ENCODE data around the gene NTPCR. TPM values are rescaled to one million over a fixed set of nuclear protein-coding genes. Genes with fewer than 3 reads are reported as not detected.
"Not testable (repeated sequence)": the region's sequence is repeated elsewhere in the genome, so short reads cannot be mapped to it uniquely, and the experiment has no call there.

NTPCR gene
- total RNA-seq, 2 donors from 2014 or later, result 15.1 to 17.4 TPM

DNA sequence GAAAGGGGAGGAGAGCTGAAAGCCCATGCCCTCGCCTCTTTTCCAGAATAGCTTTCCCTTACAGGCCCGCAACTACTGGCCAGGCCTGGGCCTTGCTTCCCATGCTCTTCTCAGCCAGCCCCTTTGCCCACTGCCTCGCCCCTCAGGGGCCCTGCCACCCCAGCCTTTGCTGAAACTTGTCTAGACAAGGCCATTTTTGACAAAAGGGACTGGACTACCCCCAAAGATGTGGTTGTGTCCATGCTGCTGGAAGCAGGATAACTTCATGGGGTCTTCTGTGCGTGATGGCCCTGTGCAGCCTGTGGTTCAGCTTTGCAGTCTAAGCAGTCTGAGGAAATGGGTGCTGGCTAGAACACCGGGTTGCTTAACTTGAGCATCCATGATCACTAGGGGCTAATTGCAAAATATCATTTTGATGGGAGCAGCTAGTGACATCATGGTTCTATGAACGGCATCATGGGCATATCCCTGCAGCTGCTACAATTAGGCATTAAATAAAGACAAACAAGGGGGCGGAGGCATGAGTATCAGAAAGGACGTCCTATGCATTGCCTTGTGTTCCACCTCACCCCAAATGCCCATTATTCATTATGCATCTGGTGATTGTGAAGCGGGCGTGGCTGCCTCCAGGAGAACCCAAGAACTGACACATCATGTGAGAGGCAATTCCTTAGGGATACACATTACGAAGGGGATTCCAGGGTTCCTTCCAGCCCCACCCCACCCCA is 36.8 kb downstream of the NTPCR start:
- no peaks in the 10 kb centered on the region for H3K9me3 ChIP-seq (ENCODE audit: control insufficient read depth, low read length, poor library complexity, severe bottlenecking)
- Mint-ChIP-seq H3K4me3 (no peak overlapping the region), H3K27me3 (no peaks in the 10 kb centered on the region), H3K4me1 (no peaks in the 10 kb centered on the region), H3K27ac (no peak overlapping the region), H3K36me3 (ENCODE audit: low read depth) (peaks cover 2% of the 10 kb centered on the region)
- DNase-seq, result no peak
- no peak for ATAC-seq

GRCh38 chr1:232987774-232988140 is 37.3 kb downstream of the NTPCR start:
- DNase-seq (no peak), ATAC-seq (no peak)
- H3K27me3 Mint-ChIP-seq, result no peaks in the 10 kb centered on the region
- H3K9me3 ChIP-seq (ENCODE audit: control insufficient read depth, low read length, poor library complexity, severe bottlenecking), result no peaks in the 10 kb centered on the region
- H3K36me3 Mint-ChIP-seq (ENCODE audit: low read depth), result peaks cover 2% of the 10 kb centered on the region
- no peak overlapping the region for H3K27ac Mint-ChIP-seq
- no peaks in the 10 kb centered on the region for H3K4me1 Mint-ChIP-seq
- no peak overlapping the region for H3K4me3 Mint-ChIP-seq

DNA sequence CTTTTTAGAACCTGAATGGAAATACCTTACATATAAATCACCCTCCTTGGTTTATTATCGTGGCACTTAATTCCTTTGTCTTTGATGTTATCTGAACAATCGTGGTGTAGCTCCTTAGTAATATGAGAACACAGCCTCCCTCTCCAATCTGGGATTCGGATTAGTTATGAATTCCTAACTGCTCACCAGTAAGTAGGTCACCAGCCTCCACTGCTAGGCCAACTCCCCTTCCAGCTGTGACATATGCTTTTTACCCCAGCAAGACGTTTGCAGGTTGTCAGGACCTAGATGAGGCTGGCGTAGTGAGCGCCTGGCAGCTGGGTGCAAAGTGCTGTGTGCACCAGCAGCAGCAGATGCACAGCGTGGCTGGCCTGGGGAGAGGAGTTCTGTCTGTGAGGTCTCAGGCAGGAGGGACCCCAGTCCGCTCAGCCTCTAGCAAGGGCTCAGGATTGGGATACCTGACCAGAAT is 38.2 kb downstream of the NTPCR start:
- no peaks in the 10 kb centered on the region for H3K9me3 ChIP-seq (ENCODE audit: control insufficient read depth, low read length, poor library complexity, severe bottlenecking)
- Mint-ChIP-seq H3K36me3 (ENCODE audit: low read depth) (peaks cover 2% of the 10 kb centered on the region), H3K27ac (no peak overlapping the region), H3K4me1 (no peaks in the 10 kb centered on the region), H3K4me3 (no peak overlapping the region), H3K27me3 (no peaks in the 10 kb centered on the region)
- DNase-seq, result no peak
- no peak for ATAC-seq

DNA sequence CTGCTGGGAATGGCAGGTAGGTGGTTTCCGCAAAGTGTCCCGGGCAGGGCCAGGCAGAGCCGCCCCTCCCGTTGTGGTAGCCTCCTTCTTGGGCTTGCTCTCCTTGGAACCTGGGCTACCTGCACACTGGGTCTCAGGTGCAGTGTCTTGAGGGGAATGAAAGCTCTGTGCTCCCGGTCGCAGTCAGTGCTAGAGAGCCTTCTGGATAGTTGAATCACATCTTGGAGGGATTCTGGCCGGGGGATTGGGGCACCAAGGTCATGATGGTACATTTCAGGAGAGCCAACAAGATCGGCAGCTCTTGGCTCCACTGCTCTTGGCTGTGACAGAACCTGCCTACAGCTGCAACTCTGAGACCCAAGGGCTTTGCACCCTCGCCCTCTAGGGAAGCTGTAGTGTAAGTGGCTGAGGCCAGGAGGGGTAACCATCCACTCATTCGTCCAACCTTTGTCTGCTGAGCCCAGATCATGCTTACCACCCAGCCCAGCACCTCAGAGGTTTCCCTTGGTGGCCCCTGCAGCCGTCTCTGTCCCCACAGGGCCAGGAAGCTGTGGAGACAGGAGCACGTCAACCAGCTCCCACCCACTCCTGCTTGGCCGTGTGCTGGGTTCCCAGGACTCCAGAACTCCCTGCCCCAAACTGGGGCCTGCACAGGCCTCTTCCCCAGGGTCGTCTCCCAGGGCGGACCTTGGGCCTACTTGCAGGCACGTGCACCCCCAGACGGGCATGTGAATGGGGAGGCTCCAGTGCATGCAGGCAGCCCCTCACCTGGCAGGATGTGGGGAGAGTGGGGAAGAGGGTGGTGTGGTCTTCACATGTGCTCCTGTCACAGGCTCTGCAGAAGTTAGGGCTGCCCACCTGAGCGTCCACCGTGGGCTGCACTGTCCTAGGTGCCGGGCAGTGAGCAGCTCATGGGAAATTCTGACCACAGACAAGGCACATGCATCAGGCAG is 40.0 kb downstream of the NTPCR start:
- no peak for DNase-seq
- Mint-ChIP-seq H3K27ac (no peak overlapping the region), H3K27me3 (no peaks in the 10 kb centered on the region), H3K36me3 (ENCODE audit: low read depth) (peaks cover 9% of the 10 kb centered on the region), H3K4me3 (no peak overlapping the region), H3K4me1 (no peaks in the 10 kb centered on the region)
- ATAC-seq, result no peak
- no peaks in the 10 kb centered on the region for H3K9me3 ChIP-seq (ENCODE audit: control insufficient read depth, low read length, poor library complexity, severe bottlenecking)

DNA sequence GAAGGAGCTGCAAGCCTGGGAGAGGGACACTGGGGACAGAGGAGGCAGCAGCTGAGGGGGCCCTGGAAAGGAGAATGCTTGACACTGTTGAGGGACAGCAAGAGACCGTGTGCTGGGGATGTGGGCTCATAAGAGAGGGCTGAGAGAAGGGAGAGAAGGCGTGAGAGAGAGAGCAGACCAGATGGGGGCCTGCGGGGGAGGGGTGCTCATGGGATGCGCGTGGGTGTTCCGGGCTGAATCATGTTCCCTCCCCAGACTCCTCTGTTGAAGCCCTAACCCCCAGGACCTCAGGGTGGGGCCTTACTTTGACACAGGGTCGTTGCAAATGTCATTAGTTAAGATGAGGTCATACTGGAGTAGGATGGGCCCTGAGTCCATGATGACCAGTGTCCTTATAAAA is 40.8 kb downstream of the NTPCR start:
- Mint-ChIP-seq H3K4me3 (no peak overlapping the region), H3K27me3 (no peaks in the 10 kb centered on the region), H3K27ac (no peak overlapping the region), H3K36me3 (ENCODE audit: low read depth) (peaks cover 9% of the 10 kb centered on the region), H3K4me1 (no peaks in the 10 kb centered on the region)
- no peak for ATAC-seq
- no peak for DNase-seq
- H3K9me3 ChIP-seq (ENCODE audit: control insufficient read depth, low read length, poor library complexity, severe bottlenecking), result no peaks in the 10 kb centered on the region

GRCh38 chr1:232992227-232992626 is 41.8 kb downstream of the NTPCR start:
- Mint-ChIP-seq H3K27ac (no peak overlapping the region), H3K36me3 (ENCODE audit: low read depth) (peaks cover 18% of the 10 kb centered on the region)

GRCh38 chr1:232993555-232993954 is 43.1 kb downstream of the NTPCR start:
- Mint-ChIP-seq H3K27ac (no peak overlapping the region), H3K36me3 (ENCODE audit: low read depth) (peaks cover 27% of the 10 kb centered on the region), H3K27me3 (no peaks in the 10 kb centered on the region), H3K4me3 (no peak overlapping the region), H3K4me1 (no peaks in the 10 kb centered on the region)
- ATAC-seq (no peak), DNase-seq (no peak)
- H3K9me3 ChIP-seq (ENCODE audit: control insufficient read depth, low read length, poor library complexity, severe bottlenecking), result no peaks in the 10 kb centered on the region

More at GRCh38 chr1:232992227-232992626, 41.8 kb downstream of the NTPCR start:
- Mint-ChIP-seq H3K27me3 (no peaks in the 10 kb centered on the region), H3K4me1 (no peaks in the 10 kb centered on the region), H3K4me3 (no peak overlapping the region)
- ATAC-seq (no peak), DNase-seq (no peak)
- no peaks in the 10 kb centered on the region for H3K9me3 ChIP-seq (ENCODE audit: control insufficient read depth, low read length, poor library complexity, severe bottlenecking)

GRCh38 chr1:232995189-232995588 is 44.8 kb downstream of the NTPCR start:
- H3K9me3 ChIP-seq (ENCODE audit: control insufficient read depth, low read length, poor library complexity, severe bottlenecking), result no peaks in the 10 kb centered on the region
- no peak overlapping the region for H3K4me3 Mint-ChIP-seq
- DNase-seq (no peak), ATAC-seq (no peak)
- no peak overlapping the region for H3K27ac Mint-ChIP-seq
- H3K4me1 Mint-ChIP-seq, result no peaks in the 10 kb centered on the region
- H3K27me3 Mint-ChIP-seq, result no peaks in the 10 kb centered on the region
- peaks cover 29% of the 10 kb centered on the region for H3K36me3 Mint-ChIP-seq (ENCODE audit: low read depth)

DNA sequence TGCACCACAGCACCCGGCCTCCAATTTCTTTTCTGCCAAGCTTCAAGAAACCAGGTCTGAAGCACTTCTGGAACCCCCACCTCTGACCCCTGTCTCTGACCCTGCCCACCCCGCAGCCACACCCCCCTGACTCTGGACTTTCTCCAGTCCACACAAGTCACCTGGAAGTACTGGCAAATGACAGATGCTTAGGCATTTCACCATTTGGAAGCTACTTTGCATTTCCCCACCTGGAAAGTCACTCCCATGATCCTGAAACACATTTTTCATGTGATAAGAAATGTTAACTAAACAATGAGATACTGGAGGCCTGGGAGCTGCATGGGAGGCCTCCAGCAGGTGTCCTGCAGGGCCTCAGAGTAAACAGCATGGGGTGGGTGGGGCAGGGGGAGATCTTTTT is 45.7 kb downstream of the NTPCR start:
- no peak for ATAC-seq
- DNase-seq, result no peak
- no peaks in the 10 kb centered on the region for H3K9me3 ChIP-seq (ENCODE audit: control insufficient read depth, low read length, poor library complexity, severe bottlenecking)
- peaks cover 31% of the 10 kb centered on the region for H3K36me3 Mint-ChIP-seq (ENCODE audit: low read depth)
- H3K4me1 Mint-ChIP-seq, result peaks cover 2% of the 10 kb centered on the region
- no peak overlapping the region for H3K27ac Mint-ChIP-seq
- H3K4me3 Mint-ChIP-seq, result no peak overlapping the region
- no peaks in the 10 kb centered on the region for H3K27me3 Mint-ChIP-seq

- peaks cover 2% of the 10 kb centered on the region for H3K4me1 Mint-ChIP-seq
- H3K36me3 Mint-ChIP-seq (ENCODE audit: low read depth), result peaks cover 31% of the 10 kb centered on the region
- no peak overlapping the region for H3K4me3 Mint-ChIP-seq
- ATAC-seq (no peak), DNase-seq (no peak)
- peak overlapping the region; percentile 49 for H3K27ac Mint-ChIP-seq
- no peaks in the 10 kb centered on the region for H3K27me3 Mint-ChIP-seq
- H3K9me3 ChIP-seq (ENCODE audit: control insufficient read depth, low read length, poor library complexity, severe bottlenecking), result no peaks in the 10 kb centered on the region
These were observed 47.7 kb downstream of the NTPCR start for GRCh38 chr1:232998138-232998537.

DNA sequence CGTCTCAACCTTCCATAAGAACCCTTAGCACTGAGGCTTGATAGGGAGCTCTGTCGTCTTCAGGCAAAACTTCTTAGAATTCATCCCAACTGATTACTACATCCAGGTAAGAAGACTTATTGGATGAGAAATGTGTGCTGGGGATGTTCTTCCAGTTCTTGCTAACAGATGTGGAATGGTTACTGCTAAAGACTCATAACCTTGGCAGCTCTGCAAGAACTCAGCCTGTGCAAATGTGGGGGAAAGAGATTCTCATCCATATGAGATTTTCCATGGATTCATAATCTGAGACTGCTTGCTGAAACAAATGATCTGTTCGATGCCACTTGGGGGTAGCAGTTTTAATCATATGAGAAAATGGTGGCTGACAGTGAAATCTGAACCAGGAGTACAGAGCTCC is 48.2 kb downstream of the NTPCR start:
- Mint-ChIP-seq H3K27me3 (no peaks in the 10 kb centered on the region), H3K27ac (peak overlapping the region; percentile 49), H3K4me1 (peaks cover 2% of the 10 kb centered on the region), H3K36me3 (ENCODE audit: low read depth) (peaks cover 31% of the 10 kb centered on the region), H3K4me3 (no peak overlapping the region)
- DNase-seq (no peak), ATAC-seq (no peak)
- H3K9me3 ChIP-seq (ENCODE audit: control insufficient read depth, low read length, poor library complexity, severe bottlenecking), result no peaks in the 10 kb centered on the region

DNA sequence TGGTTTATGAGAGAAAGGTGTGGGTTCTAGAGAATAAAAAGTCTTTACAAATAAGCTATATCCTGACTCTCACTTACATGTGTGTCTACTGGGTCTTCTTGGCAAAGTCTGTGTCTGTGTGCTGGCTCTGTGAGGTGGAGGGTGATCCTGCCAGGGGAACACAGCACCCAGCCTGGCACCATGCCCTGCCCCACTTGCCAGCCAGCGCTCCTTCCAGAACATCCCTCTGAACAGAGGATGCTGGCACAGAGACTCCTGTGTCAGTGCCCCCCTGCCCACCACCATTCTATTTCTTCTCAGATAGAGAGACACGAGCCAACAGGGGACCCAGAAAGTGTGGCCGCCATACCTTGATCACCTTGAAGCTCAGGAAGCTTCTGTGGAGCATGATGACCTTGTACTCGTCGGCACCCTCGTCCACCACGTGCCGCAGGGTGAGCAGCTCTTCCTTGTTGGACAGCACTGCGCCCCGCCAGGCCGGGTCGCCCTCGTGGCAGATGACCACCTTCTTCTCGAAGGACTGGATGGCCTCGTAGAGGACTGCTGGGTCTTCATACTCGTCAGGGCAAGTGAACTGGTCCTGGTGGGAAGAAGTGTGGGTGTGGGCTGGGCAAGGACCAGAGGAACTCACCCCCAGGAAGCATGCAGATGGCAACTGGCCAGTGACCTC is 49.7 kb downstream of the NTPCR start:
- Mint-ChIP-seq H3K27ac (no peak overlapping the region), H3K36me3 (ENCODE audit: low read depth) (peaks cover 22% of the 10 kb centered on the region), H3K4me1 (peaks cover 2% of the 10 kb centered on the region), H3K27me3 (no peaks in the 10 kb centered on the region), H3K4me3 (no peak overlapping the region)
- no peak for ATAC-seq
- DNase-seq, result no peak
- H3K9me3 ChIP-seq (ENCODE audit: control insufficient read depth, low read length, poor library complexity, severe bottlenecking), result no peaks in the 10 kb centered on the region

DNA sequence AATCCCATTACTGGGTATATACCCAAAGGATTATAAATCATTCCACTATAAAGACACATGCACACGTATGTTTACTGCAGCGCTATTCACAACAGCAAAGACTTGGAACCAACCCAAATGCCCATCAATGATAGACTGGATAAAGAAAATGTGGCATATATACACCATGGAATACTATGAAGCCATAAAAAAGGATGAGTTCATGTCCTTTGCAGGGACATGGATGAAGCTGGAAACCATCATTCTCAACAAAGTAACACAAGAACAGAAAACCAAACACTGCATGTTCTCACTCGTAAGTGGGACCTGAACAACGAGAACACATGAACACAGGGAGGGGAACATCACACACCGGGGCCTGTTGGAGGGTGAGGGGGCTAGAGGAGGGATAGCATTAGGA is 53.2 kb downstream of the NTPCR start:
- H3K9me3 ChIP-seq (ENCODE audit: control insufficient read depth, low read length, poor library complexity, severe bottlenecking); H3K27me3 Mint-ChIP-seq; ATAC-seq; H3K36me3 Mint-ChIP-seq (ENCODE audit: low read depth); DNase-seq; H3K4me1 Mint-ChIP-seq; H3K27ac Mint-ChIP-seq; H3K4me3 Mint-ChIP-seq: not testable (repeated sequence)
